ENCODE results near the gene PYM1. TPM values are rescaled to one million over a fixed set of nuclear protein-coding genes. Genes with fewer than 3 reads are reported as not detected.

The PYM1 gene
- total RNA-seq, 1 experiment from 2014 or later: 52.1 TPM

Other genes with a start within 250 kb of the PYM1 start
- gene ITGA7, start 220.0 kb downstream of the PYM1 start, total RNA-seq (2014; rRNA removed; shearing (Covaris generic)): 4.6 and 4.7 TPM in 2 replicates
- gene BLOC1S1, start 211.8 kb downstream of the PYM1 start, total RNA-seq (2014; rRNA removed; shearing (Covaris generic)): 165 and 169 TPM in 2 replicates
- 5.3 and 5.7 TPM in 2 replicates for gene RDH5, start 207.5 kb downstream of the PYM1 start, total RNA-seq (2014; rRNA removed; shearing (Covaris generic))
- 867 and 895 TPM in 2 replicates for gene CD63, start 198.9 kb downstream of the PYM1 start, total RNA-seq (2014; rRNA removed; shearing (Covaris generic))
- 2.0 and 3.8 TPM in 2 replicates for gene GDF11, start 184.8 kb downstream of the PYM1 start, total RNA-seq (2014; rRNA removed; shearing (Covaris generic))
- gene SARNP, start 110.2 kb downstream of the PYM1 start, total RNA-seq (2014; rRNA removed; shearing (Covaris generic)): 39.3 and 47.7 TPM in 2 replicates
- gene ORMDL2, start 109.9 kb downstream of the PYM1 start, total RNA-seq (2014; rRNA removed; shearing (Covaris generic)): 35.1 and 46.6 TPM in 2 replicates
- gene DNAJC14, start 98.3 kb downstream of the PYM1 start, total RNA-seq (2014; rRNA removed; shearing (Covaris generic)): 30.3 and 35.7 TPM in 2 replicates
- gene MMP19, start 85.0 kb downstream of the PYM1 start, total RNA-seq (2014; rRNA removed; shearing (Covaris generic)): not detected in 2 replicates
- gene DGKA, start 3.3 kb upstream of the PYM1 start, total RNA-seq (2014; rRNA removed; shearing (Covaris generic)): 5.5 and 5.9 TPM in 2 replicates
- 2.7 and 7.6 TPM in 2 replicates for gene PMEL, start 38.1 kb upstream of the PYM1 start, total RNA-seq (2014; rRNA removed; shearing (Covaris generic))
- gene CDK2, start 38.9 kb upstream of the PYM1 start, total RNA-seq (2014; rRNA removed; shearing (Covaris generic)): 46.8 and 49.4 TPM in 2 replicates
- 32.1 and 35.0 TPM in 2 replicates for gene RAB5B, start 46.2 kb upstream of the PYM1 start, total RNA-seq (2014; rRNA removed; shearing (Covaris generic))
- gene SUOX, start 69.4 kb upstream of the PYM1 start, total RNA-seq (2014; rRNA removed; shearing (Covaris generic)): 18.1 and 21.8 TPM in 2 replicates
- gene IKZF4, start 93.1 kb upstream of the PYM1 start, total RNA-seq (2014; rRNA removed; shearing (Covaris generic)): 1.1 and 1.9 TPM in 2 replicates
- gene RPS26, start 114.0 kb upstream of the PYM1 start, total RNA-seq (2014; rRNA removed; shearing (Covaris generic)): 171 and 219 TPM in 2 replicates
- gene ERBB3, start 152.3 kb upstream of the PYM1 start, total RNA-seq (2014; rRNA removed; shearing (Covaris generic)): 136 and 141 TPM in 2 replicates
- 247 and 323 TPM in 2 replicates for gene PA2G4, start 176.7 kb upstream of the PYM1 start, total RNA-seq (2014; rRNA removed; shearing (Covaris generic))
- gene RPL41, start 188.7 kb upstream of the PYM1 start, total RNA-seq (2014; rRNA removed; shearing (Covaris generic)): 3,623 and 3,873 TPM in 2 replicates
- gene ZC3H10, start 190.4 kb upstream of the PYM1 start, total RNA-seq (2014; rRNA removed; shearing (Covaris generic)): 3.9 and 4.1 TPM in 2 replicates
- gene ESYT1, start 200.4 kb upstream of the PYM1 start, total RNA-seq (2014; rRNA removed; shearing (Covaris generic)): 81.1 and 103 TPM in 2 replicates
- gene MYL6B, start 224.7 kb upstream of the PYM1 start, total RNA-seq (2014; rRNA removed; shearing (Covaris generic)): 45.6 TPM in 2 replicates
- gene MYL6, start 230.5 kb upstream of the PYM1 start, total RNA-seq (2014; rRNA removed; shearing (Covaris generic)): 918 and 956 TPM in 2 replicates